ENCODE data around the gene CMAS. TPM values are rescaled to one million over a fixed set of nuclear protein-coding genes. Genes with fewer than 3 reads are reported as not detected.

CMAS gene
- total RNA-seq, 1 experiment from 2014 or later = 40.1 TPM

GRCh38 chr12:22103418-22103817 lies 57.4 kb downstream of the CMAS start:
- no peak for DNase-seq (ENCODE audit: extremely low read depth, low read depth)

GRCh38 chr12:22105542-22105941 lies 59.5 kb downstream of the CMAS start:
- no peak for DNase-seq (ENCODE audit: extremely low read depth, low read depth)

- no peak for DNase-seq (ENCODE audit: extremely low read depth, low read depth)
Measured at GRCh38 chr12:22110176-22110575, 64.2 kb downstream of the CMAS start.

Other genes starting within 250 kb of the CMAS start
- gene ABCC9, start 104.8 kb upstream of the CMAS start, total RNA-seq (2014; rRNA removed; shearing (Covaris generic)) = 42.3 and 49.2 TPM in 2 replicates